Thyroid gland (tissue), 4 donors: ENCODE measurements around the gene ACAD10.

ENCODE experiments used
- CTCF ChIP-seq, 6 experiments: fragments of 200-600 bp in 3 of 6; fragments of 450-650 bp in 3 of 6; sonication (generic) in 3 of 6; IDR thresholded peaks; one replicate each; pipeline ENCODE4 v1.5.1; 2016 to 2019; ENCODE audit warnings: antibody characterized with exemption in 6 of 6, mild to moderate bottlenecking in 2 of 6, inconsistent platforms in 1 of 6, moderate library complexity in 1 of 6
- POLR2A ChIP-seq, 2 donors: fragments of 450-650 bp; IDR thresholded peaks; one replicate each; pipeline ENCODE4 v1.6.1; 2017; ENCODE audit warnings: antibody characterized with exemption in 2 of 2, mild to moderate bottlenecking in 2 of 2, moderate library complexity in 1 of 2

GRCh38 chr12:111706145-111706544, 20.3 kb downstream of the ACAD10 start:
- TF ChIP-seq CTCF (IDR thresholded peaks at IDR 0.05) (no peak), POLR2A (IDR thresholded peaks at IDR 0.05) (no peak)
